MM.1S (cell line): ENCODE measurements around the gene INO80D.
"Not testable (repeated sequence)": the region's sequence is repeated elsewhere in the genome, so short reads cannot be mapped to it uniquely, and the experiment has no call there.

ENCODE experiments used
- DNase-seq: peaks from one replicate; pipeline ENCODE4 v3.0.0-alpha.2; 2015
- H2AFZ ChIP-seq: fragments of 300-600 bp; sonication (generic); 2 replicates; pipeline ENCODE4 v1.6.0; 2016; ENCODE audit warnings: antibody characterized with exemption, low read length
- H3F3A ChIP-seq: fragments of 300-600 bp; sonication (generic); 2 replicates; pipeline ENCODE4 v1.6.1; 2016; ENCODE audit warnings: mild to moderate bottlenecking, antibody characterized with exemption, low read length, moderate library complexity, mixed read lengths; ENCODE audit not compliant: insufficient read depth
- H3K27ac ChIP-seq: fragments of 300-600 bp; sonication (generic); 2 replicates; pipeline ENCODE4 v1.5.1; 2016; ENCODE audit warnings: mild to moderate bottlenecking, low read length
- H3K27me3 ChIP-seq: fragments of 300-600 bp; sonication (generic); replicated peaks from 2 replicates; pipeline ENCODE4 v1.6.0; 2016; ENCODE audit warnings: low read length; ENCODE audit not compliant: insufficient read depth
- H3K36me3 ChIP-seq: fragments of 300-600 bp; sonication (generic); replicated peaks from 2 replicates; pipeline ENCODE4 v1.6.1; 2016; ENCODE audit warnings: mild to moderate bottlenecking, low read length, mixed read lengths; ENCODE audit not compliant: insufficient read depth
- H3K4me1 ChIP-seq: fragments of 300-600 bp; sonication (generic); 2 replicates; pipeline ENCODE4 v1.6.1; 2016; ENCODE audit warnings: low read length, mixed read lengths
- H3K4me2 ChIP-seq: fragments of 300-600 bp; sonication (generic); 2 replicates; pipeline ENCODE4 v1.6.0; 2016; ENCODE audit warnings: low read depth, low read length
- H3K4me3 ChIP-seq: fragments of 300-600 bp; sonication (generic); 2 replicates; pipeline ENCODE4 v1.5.1; 2016; ENCODE audit warnings: low read length, mixed read lengths
- H3K79me2 ChIP-seq: fragments of 300-600 bp; sonication (generic); 2 replicates; pipeline ENCODE4 v1.6.1; 2016; ENCODE audit warnings: mixed run types, low read length, mixed read lengths
- H3K9ac ChIP-seq: fragments of 300-600 bp; sonication (generic); 2 replicates; pipeline ENCODE4 v1.6.1; 2016; ENCODE audit warnings: low read length, mixed read lengths
- H3K9me2 ChIP-seq: fragments of 300-600 bp; sonication (generic); replicated peaks from 2 replicates; pipeline ENCODE4 v1.6.1; 2016; ENCODE audit warnings: mild to moderate bottlenecking, low read length, mixed read lengths; ENCODE audit not compliant: insufficient read depth
- H3K9me3 ChIP-seq: fragments of 300-600 bp; sonication (generic); replicated peaks from 2 replicates; pipeline ENCODE4 v1.6.1; 2016; ENCODE audit warnings: mild to moderate bottlenecking, low read length, mixed read lengths; ENCODE audit not compliant: insufficient read depth
- H4K20me1 ChIP-seq: fragments of 300-600 bp; sonication (generic); 2 replicates; pipeline ENCODE4 v1.6.1; 2016; ENCODE audit warnings: mild to moderate bottlenecking, low read length, moderate library complexity, mixed read lengths; ENCODE audit not compliant: insufficient read depth
- CTCF ChIP-seq: fragments of 300-600 bp; sonication (generic); IDR thresholded peaks from 2 replicates; pipeline ENCODE4 v1.5.1; 2016; ENCODE audit warnings: antibody characterized with exemption, low read length, mixed read lengths
- EZH2 ChIP-seq: fragments of 300-600 bp; sonication (generic); optimal IDR thresholded peaks from 2 replicates; pipeline ENCODE3; 2017; ENCODE audit warnings: low read depth, mild to moderate bottlenecking, antibody characterized with exemption, low read length, mixed read lengths
- EZH2phosphoT487 ChIP-seq: fragments of 300-600 bp; sonication (generic); IDR thresholded peaks from 2 replicates; pipeline ENCODE4 v1.6.1; 2018; ENCODE audit warnings: antibody characterized with exemption, low read length

The INO80D gene

GRCh38 chr2:206045251-206045650 is 40.7 kb downstream of the INO80D start:
- Histone ChIP-seq H2AFZ (no peak overlapping the region), H3K4me3 (no peak overlapping the region), H3K9me3 (no peaks in the 10 kb centered on the region), H3K27me3 (no peaks in the 10 kb centered on the region), H3K36me3 (0 out of 2 replicates have a peak, but pooled peaks cover 4% of the 10 kb centered on the region), H3K4me1 (no peaks in the 10 kb centered on the region), H3K79me2 (peaks cover 33% of the 10 kb centered on the region), H3K9ac (no peak overlapping the region), H3K9me2 (no peaks in the 10 kb centered on the region), H3K27ac (no peak overlapping the region), H4K20me1 (no peaks in the 10 kb centered on the region), H3F3A (no peaks in the 10 kb centered on the region), H3K4me2 (no peak overlapping the region)
- no peak for TF ChIP-seq EZH2phosphoT487
- TF ChIP-seq EZH2: no peak
- TF ChIP-seq CTCF: no peak
- DNase-seq: no peak

GRCh38 chr2:206040525-206040924 is 45.4 kb downstream of the INO80D start:
- H3K79me2 ChIP-seq: peaks cover 47% of the 10 kb centered on the region

GRCh38 chr2:206035393-206035792 is 50.6 kb downstream of the INO80D start:
- not testable (repeated sequence) for DNase-seq, H3K9me2 ChIP-seq, H3K4me2 ChIP-seq, H3K27ac ChIP-seq, H3K27me3 ChIP-seq, H3F3A ChIP-seq, H3K9ac ChIP-seq, H4K20me1 ChIP-seq, H3K4me3 ChIP-seq, H3K9me3 ChIP-seq, H3K4me1 ChIP-seq, H2AFZ ChIP-seq
- peaks cover 12% of the 10 kb centered on the region; the same call in 1 of the 2 replicates for H3K36me3 ChIP-seq
- peaks cover 64% of the 10 kb centered on the region for H3K79me2 ChIP-seq

More at GRCh38 chr2:206040525-206040924, 45.4 kb downstream of the INO80D start:
- TF ChIP-seq EZH2: no peak
- no peak for TF ChIP-seq CTCF
- no peak for TF ChIP-seq EZH2phosphoT487
- Histone ChIP-seq H3K9me2 (no peaks in the 10 kb centered on the region), H4K20me1 (no peaks in the 10 kb centered on the region), H2AFZ (no peak overlapping the region), H3K4me1 (no peaks in the 10 kb centered on the region), H3F3A (no peaks in the 10 kb centered on the region), H3K4me3 (no peak overlapping the region), H3K27ac (no peak overlapping the region), H3K4me2 (no peak overlapping the region), H3K36me3 (0 out of 2 replicates have a peak, but pooled peaks cover 7% of the 10 kb centered on the region), H3K27me3 (no peaks in the 10 kb centered on the region), H3K9me3 (no peaks in the 10 kb centered on the region), H3K9ac (no peak overlapping the region)
- DNase-seq: no peak

- peaks cover 12% of the 10 kb centered on the region; the same call in 1 of the 2 replicates for H3K36me3 ChIP-seq
Measured at GRCh38 chr2:206033452-206033851, 52.5 kb downstream of the INO80D start.

More at GRCh38 chr2:206033452-206033851, 52.5 kb downstream of the INO80D start:
- not testable (repeated sequence) for H3F3A ChIP-seq, H3K4me3 ChIP-seq, H3K9me3 ChIP-seq, H4K20me1 ChIP-seq, H3K9me2 ChIP-seq, DNase-seq, H3K27me3 ChIP-seq, H2AFZ ChIP-seq, H3K4me2 ChIP-seq, H3K27ac ChIP-seq, H3K9ac ChIP-seq, H3K4me1 ChIP-seq
- peaks cover 54% of the 10 kb centered on the region for H3K79me2 ChIP-seq
